Stimulated activated memory B cell treated with anti-CD40 and anti-IgM and Interleukin-4, amounts not matched to agents 10 μg/mL and 1 μg/mL and 100 μg/mL, for 72 hours (primary cell): ENCODE results near the gene PACSIN2.
"Not testable (repeated sequence)": the region's sequence is repeated elsewhere in the genome, so short reads cannot be mapped to it uniquely, and the experiment has no call there.

Experiments
- ATAC-seq: fragments of 150-1000 bp; cut with Tn5 transposase; 2 replicates; pipeline ENCODE4 v1.10.0; 2021
- H3K27ac Mint-ChIP-seq: one replicate; pipeline ENCODE4 v1.8.0; 2022; ENCODE audit warnings: mild to moderate bottlenecking, mixed read lengths
- H3K27me3 Mint-ChIP-seq: one replicate; pipeline ENCODE4 v1.8.0; 2022; ENCODE audit warnings: mixed read lengths
- H3K36me3 Mint-ChIP-seq: one replicate; pipeline ENCODE4 v1.8.0; 2022; ENCODE audit warnings: mixed read lengths
- H3K4me1 Mint-ChIP-seq: one replicate; pipeline ENCODE4 v1.8.0; 2022; ENCODE audit warnings: mixed read lengths
- H3K4me3 Mint-ChIP-seq: one replicate; pipeline ENCODE4 v1.8.0; 2022; ENCODE audit warnings: mild to moderate bottlenecking, moderate library complexity, mixed read lengths
- H3K9me3 Mint-ChIP-seq: one replicate; pipeline ENCODE4 v1.8.0; 2022; ENCODE audit warnings: mixed read lengths

Gene PACSIN2

GRCh38 chr22:42938449-42938848 lies 76.5 kb downstream of the PACSIN2 start:
- Mint-ChIP-seq H3K27me3 (no peaks in the 10 kb centered on the region), H3K4me3 (no peak overlapping the region), H3K4me1 (peaks cover 81% of the 10 kb centered on the region), H3K9me3 (no peaks in the 10 kb centered on the region), H3K27ac (peak overlapping the region; percentile 91), H3K36me3 (peaks cover 4% of the 10 kb centered on the region)
- no peak for ATAC-seq

- peak overlapping the region; percentile 38 for H3K4me3 Mint-ChIP-seq
- ATAC-seq = peak; percentile 85
- H3K27ac Mint-ChIP-seq = peak overlapping the region; percentile 91
- no peaks in the 10 kb centered on the region for H3K9me3 Mint-ChIP-seq
- no peaks in the 10 kb centered on the region for H3K27me3 Mint-ChIP-seq
- no peaks in the 10 kb centered on the region for H3K36me3 Mint-ChIP-seq
- H3K4me1 Mint-ChIP-seq = peaks cover 92% of the 10 kb centered on the region
Measured at GRCh38 chr22:42937164-42937843, 77.6 kb downstream of the PACSIN2 start.

DNA sequence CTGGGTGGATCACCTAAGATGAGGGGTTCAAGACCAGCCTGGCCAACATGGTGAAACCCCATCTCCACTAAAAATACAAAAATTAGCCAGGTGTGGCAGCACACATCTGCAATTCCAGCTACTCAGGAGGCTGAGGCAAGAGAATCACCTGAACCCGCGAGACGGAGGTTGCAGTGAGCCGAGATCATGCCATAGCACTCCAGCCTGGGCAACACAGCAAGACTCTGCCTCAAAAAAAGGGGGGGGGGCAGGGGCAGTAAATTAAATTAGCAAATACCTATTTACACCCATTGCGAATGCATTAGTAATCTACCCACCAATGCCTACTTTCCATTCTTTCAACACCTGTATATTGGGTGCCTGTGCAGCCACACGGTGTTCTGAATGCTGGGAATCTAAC lies 78.3 kb downstream of the PACSIN2 start:
- not testable (repeated sequence) for H3K36me3 Mint-ChIP-seq, H3K27me3 Mint-ChIP-seq, H3K9me3 Mint-ChIP-seq, ATAC-seq
- Mint-ChIP-seq H3K27ac (peak overlapping the region; percentile 91), H3K4me1 (peaks cover 98% of the 10 kb centered on the region), H3K4me3 (peak overlapping the region; percentile 38)

DNA sequence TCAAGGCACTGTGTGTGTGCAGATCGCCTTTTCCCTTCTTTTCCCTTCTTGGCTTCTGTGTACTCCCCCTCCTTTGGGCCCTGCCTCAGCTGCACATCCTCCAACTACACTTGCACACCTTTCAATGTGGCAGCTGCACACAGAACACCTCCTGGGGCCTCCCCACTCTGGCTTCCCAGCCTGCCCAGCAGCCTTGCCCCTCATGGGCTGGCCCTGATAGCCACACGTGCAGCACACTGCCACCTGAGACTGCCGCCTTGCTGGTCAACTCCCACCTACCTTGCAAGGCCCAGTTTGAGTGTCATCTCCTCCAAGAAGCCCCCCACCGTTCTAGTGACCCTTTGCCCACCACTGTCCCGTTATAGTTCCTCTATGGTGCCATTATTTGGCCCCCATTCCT lies 80.6 kb downstream of the PACSIN2 start:
- H3K27me3 Mint-ChIP-seq = no peaks in the 10 kb centered on the region
- H3K27ac Mint-ChIP-seq = peak overlapping the region; percentile 91
- no peaks in the 10 kb centered on the region for H3K36me3 Mint-ChIP-seq
- peaks cover 98% of the 10 kb centered on the region for H3K4me1 Mint-ChIP-seq
- peak overlapping the region; percentile 70 for H3K4me3 Mint-ChIP-seq
- H3K9me3 Mint-ChIP-seq = no peaks in the 10 kb centered on the region
- ATAC-seq = no peak

GRCh38 chr22:42933485-42934091 lies 81.4 kb downstream of the PACSIN2 start:
- no peaks in the 10 kb centered on the region for H3K9me3 Mint-ChIP-seq

GRCh38 chr22:42932857-42933484 lies 82.0 kb downstream of the PACSIN2 start:
- H3K4me1 Mint-ChIP-seq = peaks cover 92% of the 10 kb centered on the region

More at GRCh38 chr22:42933485-42934091, 81.4 kb downstream of the PACSIN2 start:
- H3K4me1 Mint-ChIP-seq = peaks cover 98% of the 10 kb centered on the region
- H3K27ac Mint-ChIP-seq = peak overlapping the region; percentile 91
- peak; percentile 86 for ATAC-seq
- no peaks in the 10 kb centered on the region for H3K36me3 Mint-ChIP-seq
- peak overlapping the region; percentile 70 for H3K4me3 Mint-ChIP-seq
- no peaks in the 10 kb centered on the region for H3K27me3 Mint-ChIP-seq

DNA sequence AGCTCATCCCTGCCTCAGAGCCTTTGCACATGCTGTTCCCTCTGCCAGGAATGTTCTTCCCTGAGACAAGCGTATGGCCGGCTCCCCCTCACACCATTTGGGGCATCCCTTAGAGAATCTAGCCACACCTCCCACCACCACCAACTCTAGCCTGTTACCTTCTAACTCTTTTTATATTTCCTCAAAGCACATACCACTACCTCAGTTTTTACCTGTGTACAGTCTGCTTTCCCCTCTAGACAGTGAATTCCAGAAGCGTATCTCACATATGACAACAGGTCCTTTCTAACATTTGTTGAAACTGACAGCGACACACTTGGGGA lies 82.8 kb downstream of the PACSIN2 start:
- H3K27me3 Mint-ChIP-seq = no peaks in the 10 kb centered on the region
- H3K9me3 Mint-ChIP-seq = no peaks in the 10 kb centered on the region
- peaks cover 84% of the 10 kb centered on the region for H3K4me1 Mint-ChIP-seq
- peak overlapping the region; percentile 91 for H3K27ac Mint-ChIP-seq
- H3K36me3 Mint-ChIP-seq = no peaks in the 10 kb centered on the region
- ATAC-seq = no peak
- H3K4me3 Mint-ChIP-seq = peak overlapping the region; percentile 54

More at GRCh38 chr22:42932857-42933484, 82.0 kb downstream of the PACSIN2 start:
- ATAC-seq = no peak
- Mint-ChIP-seq H3K27ac (peak overlapping the region; percentile 91), H3K27me3 (no peaks in the 10 kb centered on the region), H3K36me3 (no peaks in the 10 kb centered on the region), H3K9me3 (no peaks in the 10 kb centered on the region), H3K4me3 (peak overlapping the region; percentile 70)

DNA sequence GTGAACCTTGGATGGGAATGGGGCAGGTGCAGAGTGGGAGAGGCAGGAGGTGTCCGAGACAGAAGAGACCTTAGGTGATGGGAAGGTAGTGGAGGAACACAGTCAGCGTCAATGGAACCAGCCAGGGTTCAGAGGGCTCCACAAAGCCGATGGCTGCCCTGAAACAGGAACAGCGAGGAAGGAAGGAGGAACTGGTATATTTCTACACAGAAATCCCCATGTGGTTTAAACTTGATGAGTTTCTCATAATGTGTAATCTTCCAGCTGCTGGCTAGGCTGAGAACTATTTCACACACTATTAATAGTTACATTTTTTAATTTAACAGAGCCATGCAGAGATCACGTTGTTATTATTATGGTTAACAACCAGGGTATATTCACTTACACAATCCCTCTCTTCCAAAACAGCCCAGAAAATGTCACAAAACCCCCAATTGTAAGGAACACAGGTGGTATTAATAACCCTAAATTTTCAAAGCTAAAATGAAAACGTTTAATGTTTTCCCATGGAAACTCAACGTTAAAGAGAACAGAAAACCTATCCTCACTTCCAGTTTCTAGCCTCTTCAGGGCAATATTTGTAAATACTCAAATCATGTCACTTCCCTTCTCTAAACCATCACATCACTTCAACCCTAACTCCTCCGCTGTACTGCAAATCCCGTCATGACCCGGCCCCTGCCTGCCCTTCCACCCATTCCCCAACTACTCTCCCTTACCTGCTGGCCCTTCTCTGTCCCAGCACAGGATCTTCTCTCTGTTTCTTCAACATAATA lies 83.3 kb downstream of the PACSIN2 start:
- Mint-ChIP-seq H3K4me3 (peak overlapping the region; percentile 62), H3K36me3 (no peaks in the 10 kb centered on the region), H3K27me3 (no peaks in the 10 kb centered on the region), H3K27ac (peak overlapping the region; percentile 91), H3K4me1 (peaks cover 84% of the 10 kb centered on the region), H3K9me3 (no peaks in the 10 kb centered on the region)
- peak; percentile 87 for ATAC-seq

- peak overlapping the region; percentile 62 for H3K4me3 Mint-ChIP-seq
- no peak for ATAC-seq
- H3K9me3 Mint-ChIP-seq = no peaks in the 10 kb centered on the region
- H3K27me3 Mint-ChIP-seq = no peaks in the 10 kb centered on the region
- no peaks in the 10 kb centered on the region for H3K36me3 Mint-ChIP-seq
- H3K4me1 Mint-ChIP-seq = peaks cover 85% of the 10 kb centered on the region
- peak overlapping the region; percentile 91 for H3K27ac Mint-ChIP-seq
Measured at GRCh38 chr22:42930810-42931420, 84.0 kb downstream of the PACSIN2 start.

DNA sequence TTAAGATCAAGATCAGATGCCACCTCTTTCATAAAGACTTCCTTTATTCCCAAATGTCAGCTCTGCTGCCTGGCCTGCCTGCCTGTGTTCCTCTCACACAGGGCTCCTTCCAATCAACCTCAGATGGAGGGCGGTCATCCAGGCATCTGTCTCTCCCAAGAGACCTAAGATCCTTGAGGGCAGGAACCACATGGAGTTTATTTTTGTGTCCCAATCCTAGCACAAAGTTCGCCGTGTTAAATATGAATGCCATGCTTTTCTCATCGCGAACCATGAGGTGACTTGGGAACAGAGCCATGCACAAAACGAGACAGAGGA lies 85.2 kb downstream of the PACSIN2 start:
- Mint-ChIP-seq H3K4me3 (no peak overlapping the region), H3K27me3 (no peaks in the 10 kb centered on the region), H3K9me3 (no peaks in the 10 kb centered on the region), H3K36me3 (no peaks in the 10 kb centered on the region), H3K4me1 (peaks cover 86% of the 10 kb centered on the region), H3K27ac (peak overlapping the region; percentile 91)
- no peak for ATAC-seq

- peaks cover 86% of the 10 kb centered on the region for H3K4me1 Mint-ChIP-seq
- peak overlapping the region; percentile 91 for H3K27ac Mint-ChIP-seq
- H3K27me3 Mint-ChIP-seq = no peaks in the 10 kb centered on the region
- H3K4me3 Mint-ChIP-seq = no peak overlapping the region
- no peak for ATAC-seq
- H3K36me3 Mint-ChIP-seq = no peaks in the 10 kb centered on the region
- no peaks in the 10 kb centered on the region for H3K9me3 Mint-ChIP-seq
Measured at GRCh38 chr22:42928969-42929837, 85.7 kb downstream of the PACSIN2 start.

DNA sequence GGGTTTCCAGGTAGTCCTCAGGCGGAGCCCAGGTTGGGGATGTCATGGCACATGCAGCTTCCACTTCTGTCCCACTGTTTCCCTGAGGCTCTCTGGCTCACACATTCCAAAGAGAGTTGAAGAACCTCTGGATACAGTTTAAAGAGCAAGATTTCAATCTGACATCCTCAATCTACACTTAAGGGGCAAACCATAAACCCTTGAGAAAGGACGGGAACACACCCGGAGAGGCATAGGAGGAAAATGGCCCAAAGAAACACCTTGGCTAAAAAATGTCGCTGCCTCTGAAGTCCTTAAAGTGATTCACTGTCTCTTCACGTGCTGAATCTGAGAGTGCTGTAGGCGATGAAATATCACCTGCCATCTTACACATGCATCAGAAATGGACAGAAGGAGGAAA lies 87.0 kb downstream of the PACSIN2 start:
- no peak overlapping the region for H3K4me3 Mint-ChIP-seq
- H3K9me3 Mint-ChIP-seq = no peaks in the 10 kb centered on the region
- no peak overlapping the region for H3K27ac Mint-ChIP-seq
- no peaks in the 10 kb centered on the region for H3K27me3 Mint-ChIP-seq
- no peak for ATAC-seq
- no peaks in the 10 kb centered on the region for H3K36me3 Mint-ChIP-seq
- peaks cover 83% of the 10 kb centered on the region for H3K4me1 Mint-ChIP-seq

GRCh38 chr22:42926768-42927167 lies 88.2 kb downstream of the PACSIN2 start:
- H3K27me3 Mint-ChIP-seq = no peaks in the 10 kb centered on the region
- no peaks in the 10 kb centered on the region for H3K36me3 Mint-ChIP-seq
- H3K27ac Mint-ChIP-seq = peak overlapping the region; percentile 92
- no peaks in the 10 kb centered on the region for H3K9me3 Mint-ChIP-seq
- H3K4me3 Mint-ChIP-seq = no peak overlapping the region
- ATAC-seq = no peak
- peaks cover 83% of the 10 kb centered on the region for H3K4me1 Mint-ChIP-seq

GRCh38 chr22:42926104-42926503 lies 88.8 kb downstream of the PACSIN2 start:
- Mint-ChIP-seq H3K9me3 (no peaks in the 10 kb centered on the region), H3K36me3 (no peaks in the 10 kb centered on the region), H3K4me3 (no peak overlapping the region), H3K27me3 (no peaks in the 10 kb centered on the region), H3K4me1 (peaks cover 80% of the 10 kb centered on the region), H3K27ac (peak overlapping the region; percentile 92)
- ATAC-seq = no peak
